ENCODE data around the gene MOXD1. TPM values are rescaled to one million over a fixed set of nuclear protein-coding genes. Genes with fewer than 3 reads are reported as not detected.

MOXD1 gene
- polyA plus RNA-seq, 1 donor (not counting 4 experiments of a cell fraction or from before 2014, with no cell fraction given), result 2.7 TPM

GRCh38 chr6:132364306-132365074, 36.8 kb downstream of the MOXD1 start:
- no peak for FAIRE-seq
- Histone ChIP-seq H3K27ac (ENCODE audit: control insufficient read depth, insufficient read depth, low read length) (no peak overlapping the region), H3K4me3 (ENCODE audit: control insufficient read depth in 2 of 3, extremely low read depth in 1 of 3, insufficient read depth in 2 of 3, low read depth in 1 of 3, low read length in 3 of 3) (no peak overlapping the region), H3K9ac (ENCODE audit: control insufficient read depth, extremely low read depth, insufficient read depth, low read length) (no peak overlapping the region), H3K79me2 (ENCODE audit: control insufficient read depth, insufficient read depth, low read length) (no peaks in the 10 kb centered on the region), H4K20me1 (ENCODE audit: control insufficient read depth, extremely low read depth, insufficient read depth, low read length) (no peaks in the 10 kb centered on the region), H3K4me2 (ENCODE audit: control insufficient read depth, extremely low read depth, insufficient read depth, low read depth, low read length) (no peak overlapping the region), H3K27me3 (ENCODE audit: control insufficient read depth, extremely low read depth, insufficient read depth, low read length) (no peaks in the 10 kb centered on the region), H3K4me1 (ENCODE audit: control insufficient read depth, extremely low read depth, insufficient read depth, low read length) (no peaks in the 10 kb centered on the region), H3K36me3 (ENCODE audit: control insufficient read depth in 2 of 2, extremely low read depth in 1 of 2, insufficient read depth in 2 of 2, low read length in 2 of 2) (no peaks in the 10 kb centered on the region), H3K9me1 (ENCODE audit: control insufficient read depth, extremely low read depth, insufficient read depth, low read length) (no peaks in the 10 kb centered on the region), H3K9me3 (ENCODE audit: control insufficient read depth, low read depth, low read length) (no peaks in the 10 kb centered on the region), H2AFZ (ENCODE audit: control insufficient read depth, low read length) (no peak overlapping the region)
- dilution Hi-C loops (cut with MboI; ENCODE audit: extremely low pct_ligation_motif_present, low sequenced_read_pairs), result no loop called here
- no peak for TF ChIP-seq CTCF (optimal IDR thresholded peaks at IDR 0.05 in 1 of 3, IDR thresholded peaks at IDR 0.05 in 1 of 3, conservative IDR thresholded peaks at IDR 0.05 in 1 of 3; ENCODE audit: extremely low read depth in 1 of 3, insufficient read depth in 2 of 3, low read length in 3 of 3)
- no peak for TF ChIP-seq EZH2 (IDR thresholded peaks at IDR 0.05; ENCODE audit: low read length)
- DNase-seq (ENCODE audit: low read depth, low spot score), result no peak

GRCh38 chr6:132362442-132363185, 38.7 kb downstream of the MOXD1 start:
- H3K4me1 ChIP-seq (ENCODE audit: control insufficient read depth, extremely low read depth, insufficient read depth, low read length), result no peaks in the 10 kb centered on the region
- no peak for DNase-seq (ENCODE audit: low read depth, low spot score)
- no peak overlapping the region for H3K9ac ChIP-seq (ENCODE audit: control insufficient read depth, extremely low read depth, insufficient read depth, low read length)
- no peaks in the 10 kb centered on the region for H3K36me3 ChIP-seq (ENCODE audit: control insufficient read depth in 2 of 2, extremely low read depth in 1 of 2, insufficient read depth in 2 of 2, low read length in 2 of 2)
- H3K79me2 ChIP-seq (ENCODE audit: control insufficient read depth, insufficient read depth, low read length), result no peaks in the 10 kb centered on the region
- no peaks in the 10 kb centered on the region for H4K20me1 ChIP-seq (ENCODE audit: control insufficient read depth, extremely low read depth, insufficient read depth, low read length)
- FAIRE-seq, result peak; percentile 13
- H3K9me3 ChIP-seq (ENCODE audit: control insufficient read depth, low read depth, low read length), result no peaks in the 10 kb centered on the region
- TF ChIP-seq EZH2 (IDR thresholded peaks at IDR 0.05; ENCODE audit: low read length), result no peak
- TF ChIP-seq CTCF (optimal IDR thresholded peaks at IDR 0.05 in 1 of 3, IDR thresholded peaks at IDR 0.05 in 1 of 3, conservative IDR thresholded peaks at IDR 0.05 in 1 of 3; ENCODE audit: extremely low read depth in 1 of 3, insufficient read depth in 2 of 3, low read length in 3 of 3), result no peak
- H3K9me1 ChIP-seq (ENCODE audit: control insufficient read depth, extremely low read depth, insufficient read depth, low read length), result no peaks in the 10 kb centered on the region
- no peak overlapping the region for H3K4me2 ChIP-seq (ENCODE audit: control insufficient read depth, extremely low read depth, insufficient read depth, low read depth, low read length)
- dilution Hi-C loops (cut with MboI; ENCODE audit: extremely low pct_ligation_motif_present, low sequenced_read_pairs), result no loop called here
- no peaks in the 10 kb centered on the region for H3K27me3 ChIP-seq (ENCODE audit: control insufficient read depth, extremely low read depth, insufficient read depth, low read length)
- no peak overlapping the region for H3K27ac ChIP-seq (ENCODE audit: control insufficient read depth, insufficient read depth, low read length)
- H3K4me3 ChIP-seq (ENCODE audit: control insufficient read depth in 2 of 3, extremely low read depth in 1 of 3, insufficient read depth in 2 of 3, low read depth in 1 of 3, low read length in 3 of 3), result no peak overlapping the region
- no peak overlapping the region for H2AFZ ChIP-seq (ENCODE audit: control insufficient read depth, low read length)

Data from keratinocyte (primary cell).